K562 (cell line): Measurements from ENCODE around the gene AP4E1. TPM values are rescaled to one million over a fixed set of nuclear protein-coding genes. Genes with fewer than 3 reads are reported as not detected.
A peak's percentile ranks its signal among the peaks of the same experiment; 100 is the strongest.

Experiments
- ATAC-seq: fragments of 200-7000 bp; cut with Tn5 transposase; 3 replicates; pipeline ENCODE4 v1.9.1; 2020; ENCODE audit warnings: moderate library complexity
- BruUV-seq: library from RNA; stranded (reverse); fragments of 400-500 nt; replicated peaks from 2 replicates; lab custom pipeline; 2021; lab: Mats Ljungman, UMichigan
- CTCF ChIA-PET: fragments of 300-600 bp; formaldehyde crosslinking; extraction: SDS; loops from one replicate; lab custom pipeline; 2021; ENCODE audit warnings: low intra/inter-chr PET ratio; lab: Yijun Ruan, JAX
- POLR2A ChIA-PET: fragments of 300-600, 350-650 bp; sonication (Branson Sonifier 250); formaldehyde crosslinking; extraction: SDS; loops from one replicate; lab custom pipeline; 2021; ENCODE audit warnings: antibody characterized with exemption, inconsistent platforms; lab: Yijun Ruan, JAX
- DNase-seq, 4 experiments: peaks; one replicate each; pipeline versions ENCODE4 v3.0.0 to v3.0.0-alpha.2; 2011 to 2018; ENCODE audit warnings: low spot score in 3 of 4, mixed read lengths in 3 of 4; ENCODE audit errors: extremely low read depth in 1 of 4
- FAIRE-seq: peaks from 2 replicates; lab custom pipeline; 2011; peaks lifted over from hg19 to GRCh38; lab: Jason Lieb, UNC
- H2AFZ ChIP-seq: 2 replicates; pipeline ENCODE4 v1.6.0; 2011; ENCODE audit warnings: low read depth, low read length, control low read depth, inconsistent platforms
- H3K27ac ChIP-seq: fragments of 200-600 bp; 3 replicates; pipeline ENCODE4 v1.8.0; 2011; ENCODE audit warnings: low read depth, mild to moderate bottlenecking, control low read depth, inconsistent platforms, low read length, moderate library complexity, mixed read lengths; ENCODE audit errors: extremely low read depth
- H3K27me3 ChIP-seq, 2 experiments: fragments of 300-600 bp in 1 of 2; 2 replicates in 1 of 2; 3 replicates in 1 of 2; pipeline versions ENCODE4 v1.6.0 to v1.8.0; 2011; ENCODE audit warnings: inconsistent platforms in 2 of 2, low read length in 2 of 2, mild to moderate bottlenecking in 1 of 2, mixed read lengths in 1 of 2, moderate library complexity in 1 of 2; ENCODE audit not compliant: control insufficient read depth in 2 of 2, insufficient read depth in 2 of 2
- H3K36me3 ChIP-seq: fragments of 300-600 bp; 3 replicates; pipeline ENCODE4 v1.8.0; 2011; ENCODE audit warnings: mild to moderate bottlenecking, low read length, inconsistent platforms; ENCODE audit not compliant: control insufficient read depth, insufficient read depth
- H3K4me1 ChIP-seq, 2 experiments: fragments of 200-600 bp in 1 of 2; replicated peaks in 1 of 2; 2 replicates in 1 of 2; 3 replicates in 1 of 2; pipeline versions ENCODE4 v1.5.1 to v1.8.0; 2011; ENCODE audit warnings: inconsistent platforms in 2 of 2, low read length in 2 of 2, mild to moderate bottlenecking in 1 of 2, mixed read lengths in 1 of 2, moderate library complexity in 1 of 2; ENCODE audit not compliant: control insufficient read depth in 2 of 2, insufficient read depth in 2 of 2
- H3K4me2 ChIP-seq: 2 replicates; pipeline ENCODE4 v1.6.1; 2011; ENCODE audit warnings: low read length, control low read depth, inconsistent platforms, mixed read lengths; ENCODE audit not compliant: insufficient read depth
- H3K4me3 ChIP-seq: fragments of 200-600 bp; sonication (generic), shearing (Covaris generic); 2 replicates; pipeline ENCODE4 v1.5.1; 2016; ENCODE audit warnings: control low read depth, inconsistent platforms
- H3K79me2 ChIP-seq: fragments of 200-600 bp; 3 replicates; pipeline ENCODE4 v1.8.0; 2011; ENCODE audit warnings: low read length, inconsistent platforms; ENCODE audit not compliant: control insufficient read depth, insufficient read depth
- H3K9ac ChIP-seq, 2 experiments: 2 replicates each; pipeline versions ENCODE4 v1.6.0 to v1.6.1; 2011; ENCODE audit warnings: low read depth in 2 of 2, low read length in 2 of 2, control low read depth in 1 of 2, inconsistent platforms in 1 of 2, mild to moderate bottlenecking in 1 of 2, mixed read lengths in 1 of 2; ENCODE audit not compliant: insufficient read depth in 1 of 2
- H3K9me1 ChIP-seq: one replicate; pipeline ENCODE4 v1.6.0; 2011; ENCODE audit warnings: inconsistent platforms, mild to moderate bottlenecking, low read length, moderate library complexity; ENCODE audit not compliant: control insufficient read depth, insufficient read depth
- H3K9me3 ChIP-seq: replicated peaks from 2 replicates; pipeline ENCODE4 v1.5.1; 2011; ENCODE audit warnings: low read depth, low read length, inconsistent platforms; ENCODE audit not compliant: control insufficient read depth, insufficient read depth
- H4K20me1 ChIP-seq: replicated peaks from 2 replicates; pipeline ENCODE4 v1.6.1; 2011; ENCODE audit warnings: low read length, inconsistent platforms, mixed read lengths; ENCODE audit not compliant: control insufficient read depth, insufficient read depth
- BACH1 ChIP-seq: fragments of 200-800 bp; sonication (Bioruptor generic); IDR thresholded peaks from 2 replicates; pipeline ENCODE4 v1.6.1; 2016; ENCODE audit warnings: missing genetic modification characterization, missing compliant biosample characterization
- BCL6 ChIP-seq: fragments of 250-450 bp; sonication (Bioruptor Pico); IDR thresholded peaks from 2 replicates; pipeline ENCODE4 v1.4.0; 2020
- CEBPG ChIP-seq, 3 experiments: fragments of 200-800 bp in 1 of 3; sonication (Bioruptor generic) in 1 of 3; sonication (generic) in 1 of 3; formaldehyde crosslinking in 1 of 3; IDR thresholded peaks in 2 of 3; conservative IDR thresholded peaks in 1 of 3; 2 replicates each; pipeline versions ENCODE4 v1.6.1 to v1.8.0; 2016 to 2022; ENCODE audit warnings: missing compliant biosample characterization in 2 of 3, missing genetic modification characterization in 2 of 3, mild to moderate bottlenecking in 1 of 3, missing genetic modification reagents in 1 of 3
- ETV1 ChIP-seq: fragments of 450-650 bp; conservative IDR thresholded peaks from 2 replicates; pipeline ENCODE4 v1.6.1; 2016; ENCODE audit warnings: missing genetic modification characterization, control low read depth, low read depth, missing compliant biosample characterization
- FIP1L1 ChIP-seq: fragments of 200-400 bp; formaldehyde crosslinking; IDR thresholded peaks from 2 replicates; pipeline ENCODE4 v1.6.1; 2018; ENCODE audit warnings: mild to moderate bottlenecking, low read depth, low read length; ENCODE audit not compliant: poor library complexity, severe bottlenecking
- GTF2E2 ChIP-seq: fragments of 200-800 bp; sonication (Bioruptor generic); IDR thresholded peaks from 2 replicates; pipeline ENCODE4 v1.6.1; 2016; ENCODE audit warnings: missing genetic modification characterization, missing compliant biosample characterization
- HDAC3 ChIP-seq: fragments of 450-650 bp; IDR thresholded peaks from 2 replicates; pipeline ENCODE4 v1.6.1; 2018; ENCODE audit warnings: borderline replicate concordance, mild to moderate bottlenecking, moderate library complexity; ENCODE audit not compliant: partially characterized antibody
- HNRNPUL1 ChIP-seq: fragments of 200-400 bp; formaldehyde crosslinking; IDR thresholded peaks from 2 replicates; pipeline ENCODE4 v1.6.1; 2017; ENCODE audit warnings: low read length
- HSF4 ChIP-seq: fragments of 250-450 bp; sonication (Bioruptor Pico); IDR thresholded peaks from 2 replicates; pipeline ENCODE4 v2.1.2; 2022; ENCODE audit warnings: mild to moderate bottlenecking, moderate library complexity, borderline replicate concordance
- MTA1 ChIP-seq: fragments of 450-650 bp; IDR thresholded peaks from 2 replicates; pipeline ENCODE4 v1.6.1; 2017; ENCODE audit warnings: borderline replicate concordance
- PCBP1 ChIP-seq: fragments of 200-400 bp; formaldehyde crosslinking; IDR thresholded peaks from 2 replicates; pipeline ENCODE4 v1.6.1; 2018; ENCODE audit warnings: mild to moderate bottlenecking, low read depth, low read length; ENCODE audit not compliant: poor library complexity, severe bottlenecking
- POLR2H ChIP-seq: IDR thresholded peaks from 2 replicates; pipeline ENCODE4 v1.6.1; 2016; ENCODE audit warnings: missing genetic modification characterization, low read depth, mild to moderate bottlenecking, control low read depth, missing compliant biosample characterization, moderate library complexity
- PTTG1 ChIP-seq: fragments of 450-650 bp; IDR thresholded peaks from 2 replicates; pipeline ENCODE4 v1.6.1; 2016; ENCODE audit warnings: low read depth, mild to moderate bottlenecking, missing genetic modification characterization, missing compliant biosample characterization
- SIN3B ChIP-seq: fragments of 450-650 bp; IDR thresholded peaks from 2 replicates; pipeline ENCODE4 v1.6.1; 2017; ENCODE audit warnings: low read depth, mild to moderate bottlenecking, moderate library complexity
- U2AF1 ChIP-seq: fragments of 200-400 bp; formaldehyde crosslinking; optimal IDR thresholded peaks from 2 replicates; pipeline ENCODE3; 2017; ENCODE audit warnings: mild to moderate bottlenecking, low read depth, low read length, moderate library complexity
- XRCC5 ChIP-seq: fragments of 200-400 bp; formaldehyde crosslinking; IDR thresholded peaks from 2 replicates; pipeline ENCODE4 v1.6.1; 2017; ENCODE audit warnings: low read depth, mild to moderate bottlenecking, low read length
- ZNF134 ChIP-seq: fragments of 250-450 bp; sonication (Bioruptor Pico); conservative IDR thresholded peaks from 2 replicates; pipeline ENCODE4 v1.4.0; 2020
- ZNF146 ChIP-seq: IDR thresholded peaks from one replicate; pipeline ENCODE4 v1.6.1; 2018; ENCODE audit warnings: missing compliant biosample characterization; ENCODE audit not compliant: unreplicated experiment
- ZNF408 ChIP-seq: fragments of 250-450 bp; sonication (Bioruptor Pico); IDR thresholded peaks from 2 replicates; pipeline ENCODE4 v1.4.0; 2020; ENCODE audit warnings: low read depth, mild to moderate bottlenecking, moderate library complexity
- ZNF644 ChIP-seq: fragments of 200-800 bp; sonication (Bioruptor generic); IDR thresholded peaks from 2 replicates; pipeline ENCODE4 v1.6.1; 2016; ENCODE audit warnings: low read depth, missing genetic modification characterization, missing compliant biosample characterization
- ZNF79 ChIP-seq: fragments of 250-450 bp; sonication (Bioruptor Pico); IDR thresholded peaks from 2 replicates; pipeline ENCODE4 v1.4.0; 2020; ENCODE audit warnings: low read depth, mild to moderate bottlenecking, moderate library complexity
- WGBS: fragments of 100-300 bp; shearing (Covaris generic); methylation state at CpG from one replicate; pipeline ENCODE4 v1.1.6; 2016; ENCODE audit warnings: low coverage, mixed read lengths; ENCODE audit not compliant: insufficient coverage; ENCODE audit errors: missing lambda C conversion rate; 5-methylcytosine and 5-hydroxymethylcytosine counted together
- in situ Hi-C: fragments of 300-500 bp; cut with MboI; formaldehyde crosslinking; loops from 4 replicates; pipeline ENCODE4 v1.15.0; 2018; ENCODE audit warnings: inconsistent platforms, mixed read lengths
- intact Hi-C: fragments of 100-400 bp; cut with micrococcal nuclease; formaldehyde crosslinking; loops from 2 replicates; pipeline ENCODE4 v1.14.2; 2022
- polyA plus RNA-seq, 8 experiments: library from polyadenylated mRNA; depleted of rRNA in 4 of 8; stranded (reverse) in 5 of 8; unstranded in 3 of 8; fragments of >200 nt; fragmentation: Nextera tagmentation in 2 of 8; fragmentation: Illumina TruSeq in 1 of 8; extraction: Ambion mirVana in 2 of 8; extraction: Trizol in 1 of 8; gene quantifications; 2 replicates each; pipeline versions ENCODE4 v1.2.1 to v1.2.3, GENCODE V29; 2011 to 2014; ENCODE audit warnings: inconsistent platforms in 1 of 8, missing spikeins in 1 of 8
- total RNA-seq, 7 experiments: library from RNA; depleted of rRNA in 6 of 7; stranded (reverse); fragments of >200 nt in 6 of 7; fragmentation: Illumina TruSeq in 2 of 7; extraction: Trizol in 2 of 7; gene quantifications; 2 replicates each; pipeline versions ENCODE4 v1.2.1 to v1.2.3, GENCODE V29; 2011 to 2021; ENCODE audit warnings: low replicate concordance in 1 of 7

The AP4E1 gene
- total and polyA plus RNA-seq, 9 of the 15 experiments (the other 6 are each of a cell fraction or from before 2014, with no cell fraction given) = 1.3 to 11.5 (median 4.4) TPM

GRCh38 chr15:50880206-50880605 is 28.3 kb upstream of the AP4E1 start (continued):
- TF ChIP-seq GTF2E2 (tag) = 0 out of 2 replicates have a peak, but pooled peaks have one; percentile 22

GRCh38 chr15:50880651-50881114 is 27.8 kb upstream of the AP4E1 start:
- H4K20me1 ChIP-seq = no peaks in the 10 kb centered on the region
- FAIRE-seq = no peak
- CTCF ChIA-PET = interaction anchor here (0.7 kb wide), 1 partner anchor 734 kb away, joined by 5 read pairs; no protein-coding TSS in a partner anchor
- intact Hi-C loops = loop anchor here (10.0 kb wide), 2 partner anchors 116 to 346 kb away; partner anchors contain the start of gene SPPL2A
- H3K9me1 ChIP-seq = no peaks in the 10 kb centered on the region
- H3K79me2 ChIP-seq = no peaks in the 10 kb centered on the region
- no peak overlapping the region for H3K4me2 ChIP-seq
- peak in 1 of 4 experiments; percentile 14 for DNase-seq
- in situ Hi-C loops = loop anchor here (5.0 kb wide), 1 partner anchor 213 kb away; no protein-coding TSS in a partner anchor
- BruUV-seq = no TSS peak
- H3K9me3 ChIP-seq = no peaks in the 10 kb centered on the region
- 71% methylated on average over 2 of the region's 2 CpGs for WGBS
- H3K36me3 ChIP-seq = no peaks in the 10 kb centered on the region
- H3K27ac ChIP-seq = peak overlapping the region; percentile 24; the same call in 1 of the 3 replicates
- 0 out of 2 replicates have a peak overlapping the region, but pooled peaks have one; percentile 2 for H2AFZ ChIP-seq
- no peak overlapping the region for H3K9ac ChIP-seq
- POLR2A ChIA-PET = no interaction called here
- H3K4me1 ChIP-seq = peaks cover 0 to 19% of the 10 kb centered on the region in 2 experiments; a peak in 2 of 5 replicates
- peak; percentile 67 for ATAC-seq
- H3K4me3 ChIP-seq = no peak overlapping the region
- no peaks in the 10 kb centered on the region for H3K27me3 ChIP-seq
- TF ChIP-seq XRCC5 = no peak
- peak; percentile 24 for TF ChIP-seq HDAC3
- TF ChIP-seq PTTG1 (tag) = peak; percentile 72
- TF ChIP-seq ZNF644 = peak; percentile 85
- no peak for TF ChIP-seq ZNF146 (CRISPR knock-in tag)
- TF ChIP-seq BCL6 (CRISPR knock-in tag) = peak; percentile 69; the same call in 1 of the 2 replicates
- TF ChIP-seq ZNF408 = no peak
- TF ChIP-seq HNRNPUL1 = no peak
- peak; percentile 46; the same call in 1 of the 2 replicates for TF ChIP-seq ETV1 (tag)
- TF ChIP-seq FIP1L1 = no peak
- peak; percentile 71; the same call in 1 of the 2 replicates for TF ChIP-seq HSF4 (CRISPR knock-in tag)
- TF ChIP-seq BACH1 (tag) = peak; percentile 63
- TF ChIP-seq MTA1 = no peak
- TF ChIP-seq ZNF79 (CRISPR knock-in tag) = 0 out of 2 replicates have a peak, but pooled peaks have one; percentile 56
- TF ChIP-seq CEBPG (CRISPR knock-in tag; IDR thresholded peaks at IDR 0.05) = peak; percentile 89
- TF ChIP-seq CEBPG (tag; conservative IDR thresholded peaks at IDR 0.05 in 1 of 2, IDR thresholded peaks at IDR 0.05 in 1 of 2) = peak; percentile 73 to 99
- peak; percentile 88 for TF ChIP-seq POLR2H (tag)
- TF ChIP-seq U2AF1 = no peak
- no peak for TF ChIP-seq SIN3B
- TF ChIP-seq PCBP1 = no peak
- no peak for TF ChIP-seq ZNF134 (CRISPR knock-in tag)
